ENCODE results near the gene RGS16.

GRCh38 chr1:182607566-182607965 is 3.4 kb upstream of the RGS16 start:
- TF ChIP-seq CTCF (IDR thresholded peaks at IDR 0.05; ENCODE audit: insufficient read depth, low read length) (no peak), REST (IDR thresholded peaks at IDR 0.05; ENCODE audit: insufficient replicate concordance, low read depth) (no peak), POLR2AphosphoS5 (IDR thresholded peaks at IDR 0.05; ENCODE audit: low read depth) (no peak), GABPA (IDR thresholded peaks at IDR 0.05; ENCODE audit: low read depth) (no peak), SPI1 (IDR thresholded peaks at IDR 0.05; ENCODE audit: borderline replicate concordance, low read depth) (no peak)
